Loucy (cell line): ENCODE measurements around the gene SLC38A9.

Experiments
- H2AFZ ChIP-seq: fragments of 200-600 bp; sonication (generic); 2 replicates; pipeline ENCODE4 v1.6.0; 2016; ENCODE audit warnings: antibody characterized with exemption, mild to moderate bottlenecking, low read length, moderate library complexity
- H3F3A ChIP-seq: fragments of 200-600 bp; 2 replicates; pipeline ENCODE4 v1.6.0; 2016; ENCODE audit warnings: antibody characterized with exemption, low read depth, mild to moderate bottlenecking
- H3K27me3 ChIP-seq: fragments of 200-600 bp; sonication (generic); 2 replicates; pipeline ENCODE4 v1.6.1; 2014; ENCODE audit warnings: low read length, mild to moderate bottlenecking; ENCODE audit not compliant: insufficient read depth, poor library complexity, severe bottlenecking
- H3K36me3 ChIP-seq: fragments of 200-600 bp; sonication (generic); 2 replicates; pipeline ENCODE4 v1.6.1; 2016; ENCODE audit warnings: low read length; ENCODE audit not compliant: insufficient read depth
- H3K4me1 ChIP-seq: fragments of 200-600 bp; sonication (generic); 2 replicates; pipeline ENCODE4 v1.5.1; 2014; ENCODE audit warnings: low read length, mild to moderate bottlenecking; ENCODE audit not compliant: insufficient read depth, poor library complexity, severe bottlenecking
- H3K4me2 ChIP-seq: fragments of 200-600 bp; sonication (generic); 2 replicates; pipeline ENCODE4 v1.6.0; 2014; ENCODE audit warnings: antibody characterized with exemption, low read length, low read depth, mild to moderate bottlenecking; ENCODE audit not compliant: poor library complexity, severe bottlenecking
- H3K4me3 ChIP-seq: fragments of 200-600 bp; sonication (generic); 2 replicates; pipeline ENCODE4 v1.5.1; 2014; ENCODE audit warnings: low read length, mild to moderate bottlenecking, mixed read lengths; ENCODE audit not compliant: poor library complexity, severe bottlenecking
- H3K79me2 ChIP-seq: fragments of 200-600 bp; sonication (generic); 2 replicates; pipeline ENCODE4 v1.6.1; 2014; ENCODE audit warnings: low read length; ENCODE audit not compliant: insufficient read depth
- H3K9ac ChIP-seq: fragments of 200-600 bp; sonication (generic); 2 replicates; pipeline ENCODE4 v1.6.0; 2014; ENCODE audit warnings: mild to moderate bottlenecking, low read depth, low read length, moderate library complexity; ENCODE audit not compliant: poor library complexity, severe bottlenecking
- H3K9me2 ChIP-seq: fragments of 200-600 bp; sonication (generic); replicated peaks from 2 replicates; pipeline ENCODE4 v1.6.1; 2016; ENCODE audit warnings: low read depth, low read length, mixed read lengths
- H3K9me3 ChIP-seq: fragments of 200-600 bp; sonication (generic); 2 replicates; pipeline ENCODE4 v1.6.1; 2014; ENCODE audit warnings: mild to moderate bottlenecking, antibody characterized with exemption, low read length, low read depth; ENCODE audit not compliant: insufficient read depth
- H4K20me1 ChIP-seq: fragments of 200-600 bp; sonication (generic); 2 replicates; pipeline ENCODE4 v1.6.0; 2014; ENCODE audit warnings: antibody characterized with exemption, low read length, mild to moderate bottlenecking; ENCODE audit not compliant: insufficient read depth, poor library complexity, severe bottlenecking
- EZH2phosphoT487 ChIP-seq: fragments of 200-600 bp; IDR thresholded peaks from 2 replicates; pipeline ENCODE4 v1.6.1; 2018; ENCODE audit warnings: antibody characterized with exemption, mild to moderate bottlenecking, moderate library complexity, borderline replicate concordance
- TF ChIP-seq, protein P1 (sequence below): fragments of 200-600 bp; sonication (generic); conservative IDR thresholded peaks from 2 replicates; pipeline ENCODE4 v1.5.1; 2014; ENCODE audit warnings: mild to moderate bottlenecking, antibody characterized with exemption, low read length

The SLC38A9 gene

DNA sequence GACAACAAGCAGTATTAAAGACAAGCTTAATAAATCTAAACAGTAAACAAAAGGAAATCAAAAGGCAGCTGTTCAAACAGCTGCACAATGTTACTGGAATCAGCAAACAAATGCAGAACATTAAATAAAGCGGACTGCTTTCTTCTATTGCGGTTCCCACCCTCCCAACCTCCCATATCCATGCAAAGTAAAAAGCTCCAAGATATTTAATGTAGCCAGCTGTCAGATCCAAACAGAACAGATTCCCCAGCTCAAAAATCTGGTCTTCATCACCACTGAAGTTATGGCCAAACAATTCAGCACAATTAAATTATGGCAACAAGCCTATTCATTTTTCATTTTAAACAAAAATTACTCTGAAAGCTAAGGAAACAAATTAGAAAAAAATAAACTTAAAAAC lies 75.9 kb downstream of the SLC38A9 start:
- no peak overlapping the region for H3K4me2 ChIP-seq

DNA sequence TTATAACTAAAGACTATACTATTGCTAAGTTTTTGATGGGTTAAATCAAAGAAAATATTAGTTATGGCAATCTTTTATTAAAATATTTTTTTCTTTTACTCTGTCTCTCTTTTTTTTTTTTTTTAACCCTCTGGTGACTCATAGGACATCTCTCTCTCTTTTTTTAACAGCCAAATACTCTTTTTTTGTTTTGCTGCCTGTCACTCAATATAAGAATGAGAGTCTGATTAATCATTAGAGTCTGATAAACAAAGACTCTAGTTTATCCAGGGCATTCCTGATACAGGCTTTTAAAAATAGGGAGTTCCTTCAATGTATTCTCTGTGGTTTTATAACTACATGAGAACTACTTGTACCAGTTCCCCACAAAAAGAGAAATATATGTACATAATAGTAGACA lies 77.3 kb downstream of the SLC38A9 start:
- Histone ChIP-seq H3K4me2 (no peak overlapping the region), H3K36me3 (no peaks in the 10 kb centered on the region; the same call in 1 of the 2 replicates), H3F3A (no peaks in the 10 kb centered on the region), H3K4me1 (no peaks in the 10 kb centered on the region), H3K79me2 (no peaks in the 10 kb centered on the region), H3K27me3 (no peaks in the 10 kb centered on the region), H2AFZ (no peak overlapping the region), H4K20me1 (no peaks in the 10 kb centered on the region), H3K9ac (no peak overlapping the region), H3K4me3 (no peak overlapping the region), H3K9me3 (no peaks in the 10 kb centered on the region), H3K9me2 (no peaks in the 10 kb centered on the region)
- TF ChIP-seq, protein P1, sequence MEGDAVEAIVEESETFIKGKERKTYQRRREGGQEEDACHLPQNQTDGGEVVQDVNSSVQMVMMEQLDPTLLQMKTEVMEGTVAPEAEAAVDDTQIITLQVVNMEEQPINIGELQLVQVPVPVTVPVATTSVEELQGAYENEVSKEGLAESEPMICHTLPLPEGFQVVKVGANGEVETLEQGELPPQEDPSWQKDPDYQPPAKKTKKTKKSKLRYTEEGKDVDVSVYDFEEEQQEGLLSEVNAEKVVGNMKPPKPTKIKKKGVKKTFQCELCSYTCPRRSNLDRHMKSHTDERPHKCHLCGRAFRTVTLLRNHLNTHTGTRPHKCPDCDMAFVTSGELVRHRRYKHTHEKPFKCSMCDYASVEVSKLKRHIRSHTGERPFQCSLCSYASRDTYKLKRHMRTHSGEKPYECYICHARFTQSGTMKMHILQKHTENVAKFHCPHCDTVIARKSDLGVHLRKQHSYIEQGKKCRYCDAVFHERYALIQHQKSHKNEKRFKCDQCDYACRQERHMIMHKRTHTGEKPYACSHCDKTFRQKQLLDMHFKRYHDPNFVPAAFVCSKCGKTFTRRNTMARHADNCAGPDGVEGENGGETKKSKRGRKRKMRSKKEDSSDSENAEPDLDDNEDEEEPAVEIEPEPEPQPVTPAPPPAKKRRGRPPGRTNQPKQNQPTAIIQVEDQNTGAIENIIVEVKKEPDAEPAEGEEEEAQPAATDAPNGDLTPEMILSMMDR = no peak
- no peak for TF ChIP-seq EZH2phosphoT487

More for the DNA sequence above, 75.9 kb downstream of the SLC38A9 start:
- Histone ChIP-seq H3K9ac (no peak overlapping the region), H3K9me3 (no peaks in the 10 kb centered on the region), H3K4me3 (no peak overlapping the region), H3K79me2 (no peaks in the 10 kb centered on the region), H3K4me1 (no peaks in the 10 kb centered on the region), H3K9me2 (no peaks in the 10 kb centered on the region), H3K27me3 (no peaks in the 10 kb centered on the region), H2AFZ (no peak overlapping the region), H3F3A (no peaks in the 10 kb centered on the region), H3K36me3 (no peaks in the 10 kb centered on the region; the same call in 1 of the 2 replicates), H4K20me1 (no peaks in the 10 kb centered on the region)
- TF ChIP-seq, protein P1 = no peak

DNA sequence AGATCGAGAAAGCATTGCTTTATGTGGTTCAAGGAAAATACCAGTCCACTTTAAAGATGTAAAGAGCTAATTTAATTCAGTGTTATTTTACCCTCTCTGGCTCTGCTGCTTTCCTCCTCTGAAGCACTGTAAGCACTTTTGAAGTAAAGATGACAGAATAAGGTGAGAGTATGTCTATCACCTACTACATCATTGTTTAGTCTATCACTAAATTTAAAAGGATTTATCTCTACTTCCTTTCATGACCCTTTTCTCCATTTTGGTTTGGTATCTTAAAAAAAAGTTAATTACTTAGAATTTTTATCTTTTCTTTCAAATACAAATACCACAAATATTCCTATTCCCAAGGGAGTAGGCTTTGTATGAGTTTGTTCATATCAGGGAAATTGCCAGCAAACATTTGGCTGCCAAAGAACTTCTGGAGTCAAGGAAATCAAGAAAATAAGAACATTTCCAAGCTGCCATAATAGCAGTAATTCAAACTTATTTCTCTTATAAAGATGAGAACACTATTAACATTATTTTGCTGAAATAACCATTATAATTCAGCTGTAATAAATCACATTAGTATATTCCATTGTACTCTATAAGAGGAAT lies 77.8 kb downstream of the SLC38A9 start:
- no peak overlapping the region for H3K9ac ChIP-seq
- no peaks in the 10 kb centered on the region for H4K20me1 ChIP-seq
- H2AFZ ChIP-seq = no peak overlapping the region
- no peak overlapping the region for H3K4me2 ChIP-seq
- H3K9me3 ChIP-seq = no peaks in the 10 kb centered on the region
- H3K4me1 ChIP-seq = no peaks in the 10 kb centered on the region
- no peaks in the 10 kb centered on the region; the same call in 1 of the 2 replicates for H3K36me3 ChIP-seq
- no peak overlapping the region for H3K4me3 ChIP-seq
- no peak for TF ChIP-seq EZH2phosphoT487
- TF ChIP-seq, protein P1 = no peak
- H3K79me2 ChIP-seq = no peaks in the 10 kb centered on the region
- no peaks in the 10 kb centered on the region for H3K27me3 ChIP-seq
- no peaks in the 10 kb centered on the region for H3K9me2 ChIP-seq
- no peaks in the 10 kb centered on the region for H3F3A ChIP-seq
